Common myeloid progenitor, CD34-positive (primary cell): ENCODE data around the gene TCF3.

Experiments
- CTCF ChIA-PET: fragments of 350-600 bp; sonication (Branson Sonifier 250); formaldehyde crosslinking; loops from one replicate; lab custom pipeline; 2021; ENCODE audit warnings: antibody characterized with exemption; lab: Charles Lee
- POLR2A ChIA-PET: fragments of 350-600 bp; sonication (Branson Sonifier 250); formaldehyde crosslinking; loops from one replicate; lab custom pipeline; 2021; ENCODE audit warnings: antibody characterized with exemption; lab: Charles Lee
- DNase-seq, 3 donors: peaks; one replicate each; pipeline versions ENCODE4 v3.0.0 to v3.0.0-alpha.2; 2013
- H3K27ac ChIP-seq, 2 experiments: 1 replicate in 1 of 2; 2 replicates in 1 of 2; pipeline ENCODE4 v1.7.0; 2013; ENCODE audit warnings: inconsistent platforms in 2 of 2, low read length in 2 of 2, mild to moderate bottlenecking in 2 of 2, low read depth in 1 of 2, moderate library complexity in 1 of 2; ENCODE audit not compliant: severe bottlenecking in 2 of 2, insufficient read depth in 1 of 2, poor library complexity in 1 of 2
- H3K27me3 ChIP-seq, 5 experiments: replicated peaks in 2 of 5; 1 replicate in 3 of 5; 2 replicates in 2 of 5; pipeline versions ENCODE4 v1.6.1 to v1.7.0; 2013; ENCODE audit warnings: low read length in 4 of 5, mild to moderate bottlenecking in 2 of 5, moderate library complexity in 2 of 5, inconsistent platforms in 1 of 5; ENCODE audit not compliant: insufficient read depth in 5 of 5, control insufficient read depth in 4 of 5
- H3K36me3 ChIP-seq, 4 experiments: 1 replicate in 2 of 4; 2 replicates in 2 of 4; pipeline versions ENCODE4 v1.6.1 to v1.7.0; 2013; ENCODE audit warnings: low read length in 3 of 4, control low read depth in 1 of 4, mild to moderate bottlenecking in 1 of 4; ENCODE audit not compliant: control insufficient read depth in 4 of 4, insufficient read depth in 4 of 4
- H3K4me1 ChIP-seq, 4 experiments: 1 replicate in 3 of 4; 2 replicates in 1 of 4; pipeline versions ENCODE4 v1.6.1 to v1.7.1; 2013; ENCODE audit warnings: low read length in 3 of 4, mild to moderate bottlenecking in 3 of 4, control low read depth in 1 of 4, inconsistent platforms in 1 of 4, moderate library complexity in 1 of 4; ENCODE audit not compliant: control insufficient read depth in 4 of 4, insufficient read depth in 4 of 4; ENCODE audit errors: control extremely low read depth in 1 of 4
- H3K4me3 ChIP-seq, 7 experiments: 1 replicate in 4 of 7; 2 replicates in 3 of 7; pipeline versions ENCODE4 v1.5.1 to v1.7.0; 2013; ENCODE audit warnings: mild to moderate bottlenecking in 7 of 7, low read length in 6 of 7, moderate library complexity in 6 of 7, inconsistent platforms in 2 of 7, low read depth in 2 of 7, control low read depth in 1 of 7; ENCODE audit not compliant: insufficient read depth in 4 of 7, control insufficient read depth in 1 of 7; ENCODE audit errors: extremely low read depth in 1 of 7
- H3K9me3 ChIP-seq, 5 experiments: 1 replicate in 4 of 5; 2 replicates in 1 of 5; pipeline versions ENCODE4 v1.6.1 to v1.7.1; 2013; ENCODE audit warnings: low read length in 4 of 5, mild to moderate bottlenecking in 2 of 5, inconsistent platforms in 1 of 5, low read depth in 1 of 5, moderate library complexity in 1 of 5; ENCODE audit not compliant: control insufficient read depth in 4 of 5, insufficient read depth in 2 of 5; ENCODE audit errors: control extremely low read depth in 1 of 5
- WGBS: methylation state at CpG from one replicate; pipeline ENCODE4 v1.1.5; 2013; ENCODE audit not compliant: insufficient coverage; 5-methylcytosine and 5-hydroxymethylcytosine counted together

TCF3 gene

DNA sequence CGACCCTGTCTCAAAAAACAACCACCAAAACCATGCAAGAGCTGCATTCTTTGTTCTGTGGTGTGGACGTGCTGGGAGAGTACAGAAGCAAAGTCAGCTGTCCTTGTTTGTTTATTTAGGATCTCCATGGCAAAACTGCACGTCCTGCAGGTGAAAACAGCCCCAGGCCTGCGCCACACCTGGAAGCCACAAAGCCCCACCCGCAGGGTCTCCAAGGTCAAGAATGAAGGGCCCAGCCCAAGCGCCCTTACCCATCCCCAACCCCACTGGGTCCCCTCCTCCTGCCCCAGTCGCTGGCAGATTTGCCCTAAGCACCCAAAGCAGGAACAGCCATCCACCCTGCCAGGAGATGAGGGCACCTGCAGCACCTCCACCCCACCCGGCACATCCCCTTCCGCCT is 70.2 kb downstream of the TCF3 start:
- POLR2A ChIA-PET = no interaction called here
- CTCF ChIA-PET = no interaction called here
- Histone ChIP-seq H3K4me1 (no peaks in the 10 kb centered on the region), H3K27me3 (no peaks in the 10 kb centered on the region), H3K4me3 (no peak overlapping the region), H3K9me3 (no peaks in the 10 kb centered on the region), H3K36me3 (peaks cover 5 to 71% (median 48%) of the 10 kb centered on the region in 4 experiments), H3K27ac (no peak overlapping the region)
- DNase-seq = no peak
- WGBS = 91% methylated on average over 9 of the region's 9 CpGs

DNA sequence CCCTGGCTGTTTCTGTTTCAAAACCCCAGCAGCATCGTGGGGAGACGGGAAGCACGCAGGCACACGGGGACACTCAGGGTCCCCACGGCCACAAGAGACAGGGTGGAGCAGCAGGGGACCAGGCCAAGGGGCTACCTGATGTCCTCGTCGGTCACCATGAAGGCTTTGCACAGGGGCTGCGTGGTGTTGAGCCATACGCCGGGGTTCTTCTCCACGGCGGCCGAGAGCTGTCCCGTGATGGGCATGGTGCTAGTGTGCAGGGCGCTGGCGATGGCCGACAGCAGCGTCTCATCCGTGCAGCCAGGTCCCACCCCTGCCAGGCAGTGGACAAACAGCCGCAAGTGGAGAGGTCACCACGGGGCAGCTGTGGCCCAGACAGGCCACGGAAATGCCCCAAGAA is 71.5 kb downstream of the TCF3 start:
- Histone ChIP-seq H3K27me3 (no peaks in the 10 kb centered on the region), H3K36me3 (peaks cover 5 to 82% (median 55%) of the 10 kb centered on the region in 4 experiments), H3K27ac (no peak overlapping the region)

DNA sequence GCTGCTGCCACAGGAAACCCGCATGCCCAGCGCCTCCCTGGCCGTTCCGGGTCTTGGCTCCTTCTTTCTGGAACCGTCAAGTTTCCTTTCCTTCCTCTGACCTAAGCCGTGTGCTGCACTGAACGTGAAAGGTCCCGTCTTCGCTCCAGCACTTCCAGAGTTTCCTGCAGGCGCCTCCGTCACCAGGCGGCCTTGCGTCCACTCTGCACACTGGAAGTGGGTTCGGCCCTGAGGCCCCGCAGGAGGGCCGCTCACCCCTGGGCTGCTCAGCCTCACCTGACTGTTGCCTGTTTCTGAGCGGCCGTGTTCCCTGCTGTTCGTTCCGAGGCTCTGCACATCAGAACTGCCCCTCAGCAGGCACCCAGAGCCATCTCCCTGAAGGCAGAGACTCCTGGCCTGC is 72.0 kb downstream of the TCF3 start:
- Histone ChIP-seq H3K4me1 (no peaks in the 10 kb centered on the region), H3K27ac (no peak overlapping the region), H3K9me3 (no peaks in the 10 kb centered on the region), H3K4me3 (no peak overlapping the region), H3K27me3 (no peaks in the 10 kb centered on the region), H3K36me3 (peaks cover 5 to 76% (median 54%) of the 10 kb centered on the region in 4 experiments)
- 96% methylated on average over 20 of the region's 20 CpGs for WGBS
- no peak for DNase-seq
- CTCF ChIA-PET = no interaction called here
- POLR2A ChIA-PET = no interaction called here

More for the DNA sequence above, 71.5 kb downstream of the TCF3 start:
- CTCF ChIA-PET = interaction anchor here (0.6 kb wide), 1 partner anchor 43 kb away, joined by 3 read pairs; no protein-coding TSS in a partner anchor
- DNase-seq = no peak
- 98% methylated on average over 22 of the region's 22 CpGs for WGBS
- Histone ChIP-seq H3K4me1 (no peaks in the 10 kb centered on the region), H3K9me3 (no peaks in the 10 kb centered on the region), H3K4me3 (no peak overlapping the region)
- POLR2A ChIA-PET = no interaction called here

DNA sequence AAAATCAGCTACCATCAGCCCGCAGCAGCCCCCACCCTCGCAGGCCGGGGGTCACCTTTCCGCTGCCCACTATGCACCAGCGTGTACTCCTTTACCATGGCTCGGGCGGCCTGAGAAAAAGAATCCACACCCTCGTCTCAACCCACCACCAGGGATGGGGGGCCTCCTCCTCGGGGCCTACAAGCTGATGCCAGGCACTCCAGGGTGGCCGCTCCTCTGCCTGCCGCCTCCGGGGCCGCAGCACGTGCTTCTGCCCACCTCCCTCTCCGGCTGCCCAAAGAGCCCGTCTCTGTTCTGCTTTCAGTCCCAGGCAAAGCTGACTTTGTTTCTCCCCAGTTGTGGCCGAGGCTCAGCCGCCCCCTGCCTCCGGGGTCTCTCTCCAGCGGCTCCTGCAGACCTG is 73.2 kb downstream of the TCF3 start:
- H3K27ac ChIP-seq = no peak overlapping the region
- POLR2A ChIA-PET = interaction anchor here (0.6 kb wide), 1 partner anchor 28 kb away, joined by 4 read pairs; no protein-coding TSS in a partner anchor
- WGBS = 94% methylated on average over 16 of the region's 20 CpGs
- peaks cover 5 to 68% (median 49%) of the 10 kb centered on the region in 4 experiments for H3K36me3 ChIP-seq
- no peak overlapping the region for H3K4me3 ChIP-seq
- H3K27me3 ChIP-seq = no peaks in the 10 kb centered on the region
- DNase-seq = no peak
- no peaks in the 10 kb centered on the region for H3K4me1 ChIP-seq
- H3K9me3 ChIP-seq = no peaks in the 10 kb centered on the region
- CTCF ChIA-PET = interaction anchor here (1.7 kb wide), 1 partner anchor 8 kb away, joined by 4 read pairs; no protein-coding TSS in a partner anchor

DNA sequence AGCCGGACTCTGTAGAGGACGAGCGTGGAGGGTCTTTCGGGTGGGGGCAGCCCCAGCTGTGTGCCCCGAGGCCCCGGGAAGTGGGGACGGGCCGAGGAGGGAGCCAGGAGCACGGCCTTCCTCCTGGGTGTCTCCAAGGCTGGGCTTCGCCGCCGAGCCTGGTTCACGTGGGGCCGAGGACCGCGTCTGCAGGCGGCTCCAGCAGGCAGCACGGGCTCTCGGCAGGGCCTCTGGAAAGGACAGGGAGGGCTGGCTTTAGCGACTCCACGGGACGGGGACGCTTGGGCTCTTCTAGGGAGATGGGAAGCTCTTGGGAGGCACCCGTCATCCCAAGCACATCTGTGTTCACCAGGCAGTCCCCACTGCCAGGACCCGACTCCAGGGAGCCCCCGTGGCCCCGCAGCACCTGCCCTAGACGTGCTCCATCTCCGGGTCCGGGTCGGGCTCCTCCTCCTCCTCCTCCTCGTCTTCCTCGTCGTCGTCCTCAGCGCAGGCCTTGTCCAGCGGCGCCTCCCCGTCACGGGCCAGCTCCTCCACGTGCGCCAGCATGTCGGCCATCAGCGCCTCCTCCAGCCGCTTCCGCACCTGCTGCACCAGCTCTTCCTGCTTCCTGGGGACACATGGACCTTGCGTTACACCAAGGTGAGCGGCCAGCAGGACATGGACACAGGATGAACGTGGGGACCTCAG is 74.3 kb downstream of the TCF3 start:
- no peak for DNase-seq
- POLR2A ChIA-PET = interaction anchor here (0.6 kb wide), 1 partner anchor 1994 kb away, joined by 7 read pairs; no protein-coding TSS in a partner anchor
- Histone ChIP-seq H3K4me1 (no peaks in the 10 kb centered on the region), H3K9me3 (no peaks in the 10 kb centered on the region), H3K4me3 (no peak overlapping the region), H3K27me3 (no peaks in the 10 kb centered on the region), H3K27ac (no peak overlapping the region), H3K36me3 (peaks cover 5 to 62% (median 45%) of the 10 kb centered on the region in 4 experiments)
- CTCF ChIA-PET = interaction anchor here (1.3 to 1.7 kb wide), 2 partner anchors 9 to 32 kb away, joined by 3 to 4 read pairs; no protein-coding TSS in a partner anchor
- WGBS = 98% methylated on average over 36 of the region's 49 CpGs

DNA sequence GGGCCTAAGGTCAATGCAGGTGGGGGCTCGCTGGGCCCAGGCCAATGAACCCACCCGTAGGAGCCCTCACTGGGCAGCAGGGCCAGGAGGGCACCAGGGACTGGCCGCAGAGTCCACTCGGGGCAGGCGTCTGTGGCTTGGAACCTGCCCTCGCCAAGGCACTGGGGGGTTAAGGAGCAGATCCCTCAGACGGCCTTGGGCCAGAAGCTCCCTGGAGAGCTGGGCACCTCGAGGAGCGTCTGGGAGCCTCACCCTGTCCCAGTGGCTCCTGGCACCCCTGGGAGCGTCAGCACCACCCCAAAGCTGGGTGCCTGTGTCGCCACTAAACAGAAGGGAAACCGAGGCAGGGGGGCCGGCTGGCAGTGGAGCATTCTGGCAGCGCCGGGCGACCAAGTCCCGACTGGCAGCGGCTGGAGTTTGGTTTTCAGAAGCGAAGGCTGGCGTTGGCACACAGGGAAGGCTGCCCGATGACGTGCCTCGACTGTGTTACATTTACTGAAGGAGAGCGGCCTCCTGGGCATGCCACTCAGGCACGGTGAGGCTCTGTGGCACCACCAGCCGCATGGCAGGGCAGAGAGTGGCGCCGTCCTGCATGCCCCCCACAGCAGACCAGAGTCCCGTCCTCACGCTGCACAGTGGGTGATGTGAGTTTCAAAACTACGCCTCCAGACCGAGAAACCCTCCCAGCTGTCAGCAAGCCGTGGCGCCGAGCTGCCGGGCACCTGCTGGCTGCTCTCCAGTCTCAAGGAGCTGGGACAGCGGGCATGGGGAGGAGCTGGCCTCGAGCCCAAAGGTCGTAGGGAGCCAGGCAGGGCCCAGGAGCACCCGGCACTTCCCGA is 75.1 kb downstream of the TCF3 start:
- no peak overlapping the region for H3K27ac ChIP-seq
- H3K9me3 ChIP-seq = no peaks in the 10 kb centered on the region
- DNase-seq = no peak
- H3K27me3 ChIP-seq = no peaks in the 10 kb centered on the region
- ChIA-PET POLR2A (no interaction called here), CTCF (interaction anchor here (1.0 to 1.7 kb wide), 3 partner anchors 10 to 31 kb away, joined by 3 to 4 read pairs (median 3); no protein-coding TSS in a partner anchor)
- H3K36me3 ChIP-seq = peaks cover 5 to 58% (median 40%) of the 10 kb centered on the region in 4 experiments
- 93% methylated on average over 41 of the region's 41 CpGs for WGBS
- H3K4me1 ChIP-seq = no peaks in the 10 kb centered on the region
- H3K4me3 ChIP-seq = no peak overlapping the region
